ENCODE measurements around the gene EEF1E1. TPM values are rescaled to one million over a fixed set of nuclear protein-coding genes. Genes with fewer than 3 reads are reported as not detected.
A peak's percentile ranks its signal among the peaks of the same experiment; 100 is the strongest.

Gene EEF1E1
- total RNA-seq (2011; cell fraction: chromatin; rRNA removed; ENCODE audit: low replicate concordance) = 49.0 and 93.0 TPM in 2 replicates
- total RNA-seq (2011; cell fraction: nucleolus; rRNA removed) = 41.2 and 52.1 TPM in 2 replicates
- total RNA-seq (2011; cell fraction: nucleoplasm; rRNA removed) = 66.7 and 82.7 TPM in 2 replicates
- total RNA-seq (2014; rRNA removed) (131 and 162 TPM in 2 replicates), total RNA-seq (2014; rRNA removed; fragmentation: Illumina TruSeq; extraction: Trizol) (327 and 355 TPM in 2 replicates), total RNA-seq (2015; rRNA removed; fragmentation: Illumina TruSeq; extraction: Trizol) (239 and 263 TPM in 2 replicates), total RNA-seq (2021) (135 and 150 TPM in 2 replicates), polyA plus RNA-seq (2011; rRNA removed) (262 and 338 TPM in 2 replicates), polyA plus RNA-seq (2014; fragmentation: Illumina TruSeq; extraction: Trizol) (219 and 229 TPM in 2 replicates), polyA plus RNA-seq (2014; fragmentation: Nextera tagmentation; extraction: Ambion mirVana) (1,000 to 10,000 TPM; 1,212 to 1,355 TPM), polyA plus RNA-seq (2014; rRNA removed) (302 and 419 TPM in 2 replicates), polyA minus RNA-seq (2011; rRNA and poly(A)+ RNA removed) (106 and 107 TPM in 2 replicates), Bru-seq, nascent RNA (percentile 97 among the genes with signal in this experiment), BruChase-seq, experiment 1, labeled RNA remaining after a 2-hour chase (percentile 99 among the genes with signal in this experiment), BruChase-seq, experiment 2, labeled RNA remaining after a 6-hour chase (percentile 99 among the genes with signal in this experiment)
- 118 and 166 TPM in 2 replicates for polyA plus RNA-seq (2011; cell fraction: cytosol; rRNA removed)
- 46.5 and 86.2 TPM in 2 replicates for polyA plus RNA-seq (2011; cell fraction: nucleus; rRNA removed)
- polyA plus RNA-seq (2012) = 176 and 223 TPM in 2 replicates
- 28.8 and 41.5 TPM in 2 replicates for polyA minus RNA-seq (2011; cell fraction: cytosol; rRNA and poly(A)+ RNA removed)
- 39.9 and 68.0 TPM in 2 replicates for polyA minus RNA-seq (2011; cell fraction: nucleus; rRNA and poly(A)+ RNA removed)
- long read RNA-seq, experiment 1, transcript EEF1E1-201 (4 exons, 1,077 nt) = major isoform, 255 of 374 reads
- long read RNA-seq, experiment 1, transcript EEF1E1-205 (3 exons, 654 nt) = minor isoform, 57 of 374 reads
- long read RNA-seq, experiment 1, partial matches to known transcripts = 35 of 374 reads
- long read RNA-seq, experiment 1, other reads (novel, unspliced or antisense) = 21 of 374 reads
- long read RNA-seq, experiment 2, transcript EEF1E1-201 (4 exons, 1,077 nt) = major isoform, 79 of 126 reads
- long read RNA-seq, experiment 2, transcript EEF1E1-205 (3 exons, 654 nt) = minor isoform, 18 of 126 reads
- long read RNA-seq, experiment 2, partial matches to known transcripts = 20 of 126 reads
- long read RNA-seq, experiment 2, other reads (novel, unspliced or antisense) = 5 of 126 reads
- long read RNA-seq, experiment 3, transcript EEF1E1-205 (3 exons, 654 nt) = minor isoform, 30 of 237 reads
- long read RNA-seq, experiment 3, transcript EEF1E1-201 (4 exons, 1,077 nt) = major isoform, 185 of 237 reads
- long read RNA-seq, experiment 3, partial matches to known transcripts = 12 of 237 reads
- long read RNA-seq, experiment 3, other reads (novel, unspliced or antisense) = 4 of 237 reads

- in situ Hi-C loops (cut with MboI) = no loop called here
- Histone ChIP-seq H4K20me1 (replicated peaks; ENCODE audit: control insufficient read depth, insufficient read depth, low read length) (no peaks in the 10 kb centered on the region; the same call in 1 of the 2 replicates), H2AFZ (ENCODE audit: low read depth, low read length) (peak within 1 kb of the TSS; percentile 90), H3K27ac (ENCODE audit: extremely low read depth, low read depth, low read length) (peak within 1 kb of the TSS; percentile 85), H3K9ac (ENCODE audit: insufficient read depth in 1 of 2, low read depth in 2 of 2, low read length in 2 of 2) (peak within 1 kb of the TSS; percentile 96 to 97), H3K9me3 (replicated peaks; ENCODE audit: control insufficient read depth, insufficient read depth, low read depth, low read length) (no peaks in the 10 kb centered on the region), H3K27me3 (ENCODE audit: control insufficient read depth in 2 of 2, insufficient read depth in 2 of 2, low read length in 2 of 2) (no peaks in the 10 kb centered on the region), H3K9me1 (ENCODE audit: control insufficient read depth, insufficient read depth, low read length) (no peaks in the 10 kb centered on the region), H3K79me2 (ENCODE audit: control insufficient read depth, insufficient read depth, low read length) (peaks cover 55% of the 10 kb centered on the region), H3K4me2 (ENCODE audit: insufficient read depth, low read length) (peak within 1 kb of the TSS; percentile 94), H3K36me3 (ENCODE audit: control insufficient read depth, insufficient read depth, low read length) (peaks cover 30% of the 10 kb centered on the region), H3K4me1 (replicated peaks in 1 of 2; ENCODE audit: control insufficient read depth in 2 of 2, insufficient read depth in 2 of 2, low read length in 2 of 2) (peaks cover 5 to 18% of the 10 kb centered on the region in 2 experiments; a peak in 3 of 5 replicates), H3K4me3 (peak within 1 kb of the TSS; percentile 81)
- BruUV-seq (replicated peaks) = TSS peak; percentile 48
- intact Hi-C loops (cut with micrococcal nuclease) = loop anchor here (2.0 to 10.0 kb wide), 2 partner anchors 38 to 332 kb away; partner anchors contain the start of genes BLOC1S5 and SLC35B3
- POLR2A ChIA-PET = interaction anchor here (0.6 to 2.0 kb wide), 16 partner anchors 8 to 1663 kb away, joined by 3 to 10 read pairs (median 3); no protein-coding TSS in a partner anchor
- ATAC-seq = peak; percentile 91
- CTCF ChIA-PET (ENCODE audit: low intra/inter-chr PET ratio) = no interaction called here
- WGBS (ENCODE audit: insufficient coverage, low coverage, missing lambda C conversion rate) = under 1% methylated on average over 41 of the region's 43 CpGs
- peak; percentile 99 for DNase-seq (ENCODE audit: extremely low read depth in 1 of 4, low spot score in 3 of 4)
- FAIRE-seq = peak; percentile 87
- peak; percentile 20; the same call in 1 of the 2 replicates for TF ChIP-seq TOE1 (IDR thresholded peaks at IDR 0.05; ENCODE audit: borderline replicate concordance)
- TF ChIP-seq TOE1 (CRISPR knock-in tag; IDR thresholded peaks at IDR 0.05; ENCODE audit: borderline replicate concordance, low read depth) = no peak
- no peak for TF ChIP-seq ZNF175 (CRISPR knock-in tag; IDR thresholded peaks at IDR 0.05; ENCODE audit: low read depth)
- TF ChIP-seq ZNF384 (IDR thresholded peaks at IDR 0.05; ENCODE audit: low read depth, low read length) = no peak
- TF ChIP-seq RBBP5 (IDR thresholded peaks at IDR 0.05; ENCODE audit: borderline replicate concordance, insufficient read depth, low read length, poor library complexity, severe bottlenecking) = peak; percentile 97
- TF ChIP-seq PCBP2 (IDR thresholded peaks at IDR 0.05; ENCODE audit: low read depth, low read length, poor library complexity, severe bottlenecking) = no peak
- peak; percentile 97 for TF ChIP-seq MBD2 (IDR thresholded peaks at IDR 0.05; ENCODE audit: borderline replicate concordance, low read depth)
- TF ChIP-seq MLLT1 (IDR thresholded peaks at IDR 0.05) = peak; percentile 10 to 93; a peak in 2 of 4 replicates
- TF ChIP-seq PRMT5 (CRISPR knock-in tag; IDR thresholded peaks at IDR 0.05) = no peak
- no peak for TF ChIP-seq MTA2 (IDR thresholded peaks at IDR 0.05; ENCODE audit: low read depth)
- TF ChIP-seq HMG20B (CRISPR knock-in tag; IDR thresholded peaks at IDR 0.05) = no peak
These were observed at the start of gene EEF1E1 for GRCh38 chr6:8102122-8102958. Gene EEF1E1, minus strand, starts transcription at chr6:8102548. Its CDS starts 27 bp downstream, at chr6:8102521.
